Measurements from ENCODE around the gene SERPINB13. TPM values are rescaled to one million over a fixed set of nuclear protein-coding genes. Genes with fewer than 3 reads are reported as not detected.

SERPINB13 gene, protein sequence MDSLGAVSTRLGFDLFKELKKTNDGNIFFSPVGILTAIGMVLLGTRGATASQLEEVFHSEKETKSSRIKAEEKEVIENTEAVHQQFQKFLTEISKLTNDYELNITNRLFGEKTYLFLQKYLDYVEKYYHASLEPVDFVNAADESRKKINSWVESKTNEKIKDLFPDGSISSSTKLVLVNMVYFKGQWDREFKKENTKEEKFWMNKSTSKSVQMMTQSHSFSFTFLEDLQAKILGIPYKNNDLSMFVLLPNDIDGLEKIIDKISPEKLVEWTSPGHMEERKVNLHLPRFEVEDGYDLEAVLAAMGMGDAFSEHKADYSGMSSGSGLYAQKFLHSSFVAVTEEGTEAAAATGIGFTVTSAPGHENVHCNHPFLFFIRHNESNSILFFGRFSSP
- not detected for total RNA-seq
- total RNA-seq (2013), result not detected

DNA sequence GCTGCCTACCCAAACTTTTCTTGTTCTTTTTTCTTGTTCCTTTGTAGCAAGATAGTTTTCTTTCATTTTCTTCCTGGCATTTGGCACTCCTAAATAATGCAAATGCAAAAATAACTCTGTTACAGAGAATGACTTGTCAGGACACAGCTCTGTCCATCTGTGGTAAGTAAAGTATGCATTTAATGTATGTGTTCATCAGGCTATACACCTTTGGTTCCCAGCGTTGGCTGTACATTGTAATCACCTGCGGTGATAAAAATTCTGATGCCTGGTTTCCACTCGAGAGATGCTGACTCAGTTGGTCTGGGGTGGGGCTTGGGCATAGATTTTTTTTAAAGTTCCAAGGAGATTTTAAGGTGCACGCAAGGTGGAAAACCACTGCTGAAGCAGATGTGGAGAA lies at the start of gene SERPINB13:
Gene SERPINB13, plus strand, starts transcription at position 378 of the 400 bp plus-strand sequence. CDS start 1,325 bp downstream, outside the sequence.
- no peak for DNase-seq
- Histone ChIP-seq H3K9me3 (ENCODE audit: control insufficient read depth, insufficient read depth, low read length) (no peaks in the 10 kb centered on the region), H3K36me3 (ENCODE audit: control insufficient read depth, insufficient read depth, low read length) (no peaks in the 10 kb centered on the region), H3K4me3 (ENCODE audit: low read length) (no peak within 1 kb of the TSS), H3K4me1 (ENCODE audit: control insufficient read depth, insufficient read depth, low read length) (no peaks in the 10 kb centered on the region), H3K27ac (ENCODE audit: low read length) (no peak within 1 kb of the TSS), H3K27me3 (ENCODE audit: control insufficient read depth, insufficient read depth, low read length) (no peaks in the 10 kb centered on the region)
- intact Hi-C loops (cut with micrococcal nuclease), result no loop called here
- peaks cover 7 to 26% of the 10 kb centered on the region in 2 donors for H3K27me3 Mint-ChIP-seq (ENCODE audit: low read depth in 2 of 2)
- ATAC-seq, result no peak
- WGBS (ENCODE audit: insufficient coverage), result 92% methylated on average over 4 of the region's 4 CpGs
- H3K36me3 Mint-ChIP-seq, result no peaks in the 10 kb centered on the region
- H3K4me3 Mint-ChIP-seq, result no peak within 1 kb of the TSS
- no peaks in the 10 kb centered on the region for H3K4me1 Mint-ChIP-seq
- H3K27ac Mint-ChIP-seq, result no peak within 1 kb of the TSS
- TF ChIP-seq, protein P1, sequence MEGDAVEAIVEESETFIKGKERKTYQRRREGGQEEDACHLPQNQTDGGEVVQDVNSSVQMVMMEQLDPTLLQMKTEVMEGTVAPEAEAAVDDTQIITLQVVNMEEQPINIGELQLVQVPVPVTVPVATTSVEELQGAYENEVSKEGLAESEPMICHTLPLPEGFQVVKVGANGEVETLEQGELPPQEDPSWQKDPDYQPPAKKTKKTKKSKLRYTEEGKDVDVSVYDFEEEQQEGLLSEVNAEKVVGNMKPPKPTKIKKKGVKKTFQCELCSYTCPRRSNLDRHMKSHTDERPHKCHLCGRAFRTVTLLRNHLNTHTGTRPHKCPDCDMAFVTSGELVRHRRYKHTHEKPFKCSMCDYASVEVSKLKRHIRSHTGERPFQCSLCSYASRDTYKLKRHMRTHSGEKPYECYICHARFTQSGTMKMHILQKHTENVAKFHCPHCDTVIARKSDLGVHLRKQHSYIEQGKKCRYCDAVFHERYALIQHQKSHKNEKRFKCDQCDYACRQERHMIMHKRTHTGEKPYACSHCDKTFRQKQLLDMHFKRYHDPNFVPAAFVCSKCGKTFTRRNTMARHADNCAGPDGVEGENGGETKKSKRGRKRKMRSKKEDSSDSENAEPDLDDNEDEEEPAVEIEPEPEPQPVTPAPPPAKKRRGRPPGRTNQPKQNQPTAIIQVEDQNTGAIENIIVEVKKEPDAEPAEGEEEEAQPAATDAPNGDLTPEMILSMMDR (IDR thresholded peaks at IDR 0.05), result no peak
- H3K9me3 Mint-ChIP-seq, result no peaks in the 10 kb centered on the region

DNA sequence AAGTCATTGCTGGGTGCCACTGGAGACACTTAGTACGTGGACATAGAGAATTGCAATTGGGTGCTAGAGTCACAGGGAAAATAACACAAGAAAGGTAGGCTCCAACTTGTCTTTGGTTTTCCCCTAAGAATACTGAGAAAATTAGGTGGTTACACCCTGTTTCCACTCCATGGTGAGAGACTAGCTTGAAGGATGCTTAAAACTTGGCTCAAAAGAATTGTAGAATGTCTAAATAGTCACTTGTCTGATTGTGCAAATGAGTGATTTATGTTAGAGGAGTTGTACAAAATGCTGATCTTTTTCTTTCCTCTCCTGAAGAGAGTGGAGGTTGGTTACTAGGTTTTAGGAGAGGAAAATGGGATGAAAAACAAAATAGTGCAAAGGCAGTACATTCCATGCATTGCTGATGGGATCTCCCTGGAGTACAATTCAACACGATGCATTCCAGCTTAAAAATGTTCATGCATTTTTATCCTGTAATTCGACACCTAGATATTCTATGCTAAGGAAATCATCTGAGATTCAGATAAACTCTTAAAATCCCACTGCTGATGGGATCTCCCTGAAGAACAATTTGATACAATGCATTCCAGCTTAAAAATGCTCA lies 47.1 kb upstream of the SERPINB13 start:
- no peaks in the 10 kb centered on the region for H3K36me3 ChIP-seq (ENCODE audit: control insufficient read depth, insufficient read depth, low read length)
- Mint-ChIP-seq H3K27me3 (ENCODE audit: low read depth in 2 of 2) (peaks cover 16 to 45% of the 10 kb centered on the region in 2 donors), H3K9me3 (no peaks in the 10 kb centered on the region), H3K36me3 (no peaks in the 10 kb centered on the region), H3K4me1 (no peaks in the 10 kb centered on the region), H3K27ac (no peak overlapping the region), H3K4me3 (no peak overlapping the region)
- H3K4me3 ChIP-seq (ENCODE audit: low read length), result no peak overlapping the region
- DNase-seq (no peak), ATAC-seq (no peak)
- intact Hi-C loops (cut with micrococcal nuclease), result no loop called here
- 79% methylated on average over 3 of the region's 3 CpGs for WGBS (ENCODE audit: insufficient coverage)
- H3K4me1 ChIP-seq (ENCODE audit: control insufficient read depth, insufficient read depth, low read length), result no peaks in the 10 kb centered on the region
- no peaks in the 10 kb centered on the region for H3K9me3 ChIP-seq (ENCODE audit: control insufficient read depth, insufficient read depth, low read length)
- no peak overlapping the region for H3K27ac ChIP-seq (ENCODE audit: low read length)
- TF ChIP-seq, protein P1 (IDR thresholded peaks at IDR 0.05), result no peak
- no peaks in the 10 kb centered on the region for H3K27me3 ChIP-seq (ENCODE audit: control insufficient read depth, insufficient read depth, low read length)

DNA sequence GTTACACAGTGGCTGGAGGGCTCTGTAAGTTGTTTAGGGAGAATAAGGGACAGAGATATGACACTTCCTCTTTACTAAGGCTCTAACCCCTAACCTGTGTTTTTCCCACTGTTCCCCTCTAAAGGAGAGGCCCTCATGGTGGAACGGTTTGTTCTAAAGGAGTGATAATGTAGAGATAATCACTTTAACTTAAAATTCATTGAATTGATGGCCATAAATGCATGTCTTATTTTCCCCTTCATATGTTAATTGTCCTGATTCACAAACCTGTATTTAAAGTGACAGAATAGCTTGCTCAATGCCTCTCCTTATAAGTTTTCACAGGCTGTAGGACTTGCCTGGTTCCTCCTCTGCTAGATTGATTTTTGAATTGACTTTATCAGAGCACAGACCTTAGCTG lies 45.1 kb upstream of the SERPINB13 start, which contains the start of gene SERPINB12:
Gene SERPINB12, plus strand, starts transcription at position 301 of the 400 bp plus-strand sequence. CDS start 13,791 bp downstream, outside the sequence.
- intact Hi-C loops (cut with micrococcal nuclease), result no loop called here
- Histone ChIP-seq H3K36me3 (ENCODE audit: control insufficient read depth, insufficient read depth, low read length) (no peaks in the 10 kb centered on the region), H3K9me3 (ENCODE audit: control insufficient read depth, insufficient read depth, low read length) (no peaks in the 10 kb centered on the region), H3K27me3 (ENCODE audit: control insufficient read depth, insufficient read depth, low read length) (no peaks in the 10 kb centered on the region), H3K27ac (ENCODE audit: low read length) (no peak within 1 kb of the TSS), H3K4me1 (ENCODE audit: control insufficient read depth, insufficient read depth, low read length) (no peaks in the 10 kb centered on the region), H3K4me3 (ENCODE audit: low read length) (no peak within 1 kb of the TSS)
- WGBS (ENCODE audit: insufficient coverage), result no CpG with 5 or more reads among the region's 1 CpG
- H3K27ac Mint-ChIP-seq, result no peak within 1 kb of the TSS
- no peak within 1 kb of the TSS for H3K4me3 Mint-ChIP-seq
- ATAC-seq, result no peak
- TF ChIP-seq, protein P1 (IDR thresholded peaks at IDR 0.05), result no peak
- H3K27me3 Mint-ChIP-seq (ENCODE audit: low read depth in 2 of 2), result peaks cover 20 to 45% of the 10 kb centered on the region in 2 donors
- H3K4me1 Mint-ChIP-seq, result no peaks in the 10 kb centered on the region
- no peaks in the 10 kb centered on the region for H3K9me3 Mint-ChIP-seq
- no peaks in the 10 kb centered on the region for H3K36me3 Mint-ChIP-seq
- DNase-seq, result no peak

All from natural killer cell (primary cell).